H9 (cell line): ENCODE results near the gene HCFC2. TPM values are rescaled to one million over a fixed set of nuclear protein-coding genes. Genes with fewer than 3 reads are reported as not detected.

Source experiments
- DNase-seq: peaks from one replicate; pipeline ENCODE4 v3.0.0-alpha.2; 2017
- H2AFZ ChIP-seq: one replicate; pipeline ENCODE4 v1.6.1; 2013; ENCODE audit warnings: mild to moderate bottlenecking, low read length, control low read depth, moderate library complexity
- H2AK5ac ChIP-seq: 2 replicates; pipeline ENCODE4 v1.6.1; 2013; ENCODE audit warnings: low read length, control low read depth, mixed read lengths; ENCODE audit not compliant: insufficient read length
- H2BK120ac ChIP-seq: one replicate; pipeline ENCODE4 v1.6.1; 2013; ENCODE audit warnings: low read depth, mild to moderate bottlenecking, low read length, control low read depth, inconsistent platforms; ENCODE audit not compliant: poor library complexity, severe bottlenecking
- H2BK12ac ChIP-seq: 2 replicates; pipeline ENCODE4 v1.6.1; 2013; ENCODE audit warnings: low read length, control low read depth, mixed read lengths, low read depth; ENCODE audit not compliant: insufficient read length
- H2BK15ac ChIP-seq: 2 replicates; pipeline ENCODE4 v1.6.1; 2013; ENCODE audit warnings: low read depth, low read length, control low read depth
- H2BK20ac ChIP-seq: one replicate; pipeline ENCODE4 v1.6.1; 2013; ENCODE audit warnings: low read depth, mild to moderate bottlenecking, low read length, control low read depth, inconsistent platforms; ENCODE audit not compliant: poor library complexity, severe bottlenecking
- H2BK5ac ChIP-seq: 2 replicates; pipeline ENCODE4 v1.6.1; 2013; ENCODE audit warnings: low read length, control low read depth, mixed read lengths; ENCODE audit not compliant: insufficient read length
- H3K14ac ChIP-seq: 2 replicates; pipeline ENCODE4 v1.6.1; 2013; ENCODE audit warnings: low read length, control low read depth; ENCODE audit not compliant: insufficient read depth
- H3K18ac ChIP-seq: 2 replicates; pipeline ENCODE4 v1.6.1; 2013; ENCODE audit warnings: low read depth, mild to moderate bottlenecking, mixed read lengths, low read length, control low read depth; ENCODE audit not compliant: insufficient read length
- H3K23ac ChIP-seq: 2 replicates; pipeline ENCODE4 v1.6.1; 2013; ENCODE audit warnings: low read length, control low read depth, mixed read lengths, low read depth; ENCODE audit not compliant: insufficient read length
- H3K23me2 ChIP-seq: 2 replicates; pipeline ENCODE4 v1.6.1; 2013; ENCODE audit warnings: low read depth, mild to moderate bottlenecking, mixed read lengths, low read length, control low read depth; ENCODE audit not compliant: insufficient read length, poor library complexity, severe bottlenecking
- H3K27ac ChIP-seq: 2 replicates; pipeline ENCODE4 v1.5.1; 2013; ENCODE audit warnings: low read length, control low read depth, mixed read lengths, low read depth; ENCODE audit not compliant: insufficient read length
- H3K27me3 ChIP-seq: 2 replicates; pipeline ENCODE4 v1.6.1; 2013; ENCODE audit warnings: low read length, control low read depth, inconsistent platforms; ENCODE audit not compliant: insufficient read depth
- H3K4ac ChIP-seq: 2 replicates; pipeline ENCODE4 v1.6.1; 2013; ENCODE audit warnings: low read depth, mild to moderate bottlenecking, control low read depth, inconsistent platforms, low read length, moderate library complexity
- H3K4me1 ChIP-seq: 2 replicates; pipeline ENCODE4 v1.6.1; 2013; ENCODE audit warnings: low read length, control low read depth, inconsistent platforms; ENCODE audit not compliant: insufficient read depth
- H3K4me2 ChIP-seq: 2 replicates; pipeline ENCODE4 v1.6.1; 2013; ENCODE audit warnings: low read length, control low read depth, mixed read lengths; ENCODE audit not compliant: insufficient read length, insufficient read depth
- H3K56ac ChIP-seq: 2 replicates; pipeline ENCODE4 v1.6.1; 2013; ENCODE audit warnings: low read depth, mild to moderate bottlenecking, mixed read lengths, low read length, control low read depth; ENCODE audit not compliant: insufficient read length
- H3K79me1 ChIP-seq: 2 replicates; pipeline ENCODE4 v1.6.1; 2013; ENCODE audit warnings: low read depth, mild to moderate bottlenecking, moderate library complexity, low read length, control low read depth, inconsistent platforms; ENCODE audit not compliant: insufficient read depth, poor library complexity, severe bottlenecking
- H3K79me2 ChIP-seq: 2 replicates; pipeline ENCODE4 v1.6.1; 2013; ENCODE audit warnings: low read length, control low read depth, inconsistent platforms; ENCODE audit not compliant: insufficient read depth
- H3K9ac ChIP-seq: 2 replicates; pipeline ENCODE4 v1.6.1; 2013; ENCODE audit warnings: low read length, control low read depth, mixed read lengths; ENCODE audit not compliant: insufficient read length; ENCODE audit errors: extremely low read depth
- H3K9me3 ChIP-seq: one replicate; pipeline ENCODE4 v1.6.1; 2013; ENCODE audit warnings: low read depth, low read length, inconsistent platforms; ENCODE audit not compliant: control insufficient read depth
- H3T11ph ChIP-seq: one replicate; pipeline ENCODE4 v1.6.1; 2013; ENCODE audit warnings: mild to moderate bottlenecking, low read length, control low read depth, inconsistent platforms
- H4K20me1 ChIP-seq: one replicate; pipeline ENCODE4 v1.6.1; 2013; ENCODE audit not compliant: control insufficient read depth, insufficient read length, insufficient read depth
- H4K5ac ChIP-seq: 2 replicates; pipeline ENCODE4 v1.6.1; 2013; ENCODE audit warnings: low read depth, mild to moderate bottlenecking, mixed read lengths, low read length, control low read depth; ENCODE audit not compliant: insufficient read length
- H4K8ac ChIP-seq: replicated peaks from 2 replicates; pipeline ENCODE4 v1.6.1; 2013; ENCODE audit warnings: low read length, control low read depth, mixed read lengths, low read depth; ENCODE audit not compliant: insufficient read length
- H4K91ac ChIP-seq: 2 replicates; pipeline ENCODE4 v1.6.1; 2013; ENCODE audit warnings: low read depth, mild to moderate bottlenecking, moderate library complexity, mixed read lengths, low read length, control low read depth; ENCODE audit not compliant: insufficient read length
- H3K27ac Mint-ChIP-seq, 3 experiments: 2 replicates in 2 of 3; 3 replicates in 1 of 3; pipeline ENCODE4 v1.8.0; 2020 to 2021; ENCODE audit warnings: mixed read lengths in 3 of 3, mild to moderate bottlenecking in 1 of 3, moderate library complexity in 1 of 3
- H3K27me3 Mint-ChIP-seq: 2 replicates; pipeline ENCODE4 v1.8.0; 2021; ENCODE audit warnings: low read depth, mild to moderate bottlenecking, moderate library complexity, mixed read lengths
- H3K36me3 Mint-ChIP-seq, 3 experiments: 2 replicates in 2 of 3; 3 replicates in 1 of 3; pipeline ENCODE4 v1.8.0; 2020 to 2021; ENCODE audit warnings: low read depth in 3 of 3, mixed read lengths in 3 of 3; ENCODE audit not compliant: insufficient read depth in 1 of 3
- H3K4me1 Mint-ChIP-seq, 2 experiments: 2 replicates each; pipeline ENCODE4 v1.8.0; 2020; ENCODE audit warnings: mixed read lengths in 2 of 2
- H3K4me3 Mint-ChIP-seq, 2 experiments: 2 replicates in 1 of 2; 3 replicates in 1 of 2; pipeline ENCODE4 v1.8.0; 2020 to 2021; ENCODE audit warnings: mild to moderate bottlenecking in 2 of 2, mixed read lengths in 2 of 2, moderate library complexity in 1 of 2
- H3K9me3 Mint-ChIP-seq, 2 experiments: 2 replicates in 1 of 2; 3 replicates in 1 of 2; pipeline ENCODE4 v1.8.0; 2020; ENCODE audit warnings: mild to moderate bottlenecking in 2 of 2, mixed read lengths in 2 of 2, moderate library complexity in 1 of 2
- CTCF ChIP-seq: fragments of 200-600 bp; sonication (generic); conservative IDR thresholded peaks from 3 replicates; pipeline ENCODE4 v1.8.0; 2021; ENCODE audit warnings: antibody characterized with exemption, mild to moderate bottlenecking
- WGBS: extraction: QIAGEN DNeasy Blood & Tissue Kit; methylation state at CpG from one replicate; pipeline ENCODE4 v1.1.7; 2013; ENCODE audit warnings: missing lambda C conversion rate, low lambda C conversion rate, mixed read lengths; ENCODE audit not compliant: insufficient read length; ENCODE audit errors: extremely low coverage; 5-methylcytosine and 5-hydroxymethylcytosine counted together
- total RNA-seq: library from RNA; stranded (reverse); gene quantifications from 2 replicates; pipeline ENCODE4 v1.2.1, GENCODE V29; 2021

HCFC2 gene
- total RNA-seq, 1 experiment from 2014 or later: 1.9 TPM

- Histone ChIP-seq H3K27ac (no peak overlapping the region), H3K4me2 (no peak overlapping the region), H2BK5ac (no peak overlapping the region), H3K18ac (no peak overlapping the region), H3K79me2 (no peaks in the 10 kb centered on the region), H3K4me1 (no peaks in the 10 kb centered on the region), H4K91ac (no peak overlapping the region), H3K23ac (no peak overlapping the region), H2AFZ (no peak overlapping the region), H3T11ph (no peak overlapping the region), H4K8ac (no peak overlapping the region), H2BK120ac (no peak overlapping the region), H2BK12ac (no peak overlapping the region), H2AK5ac (no peak overlapping the region), H3K79me1 (no peaks in the 10 kb centered on the region), H3K14ac (no peak overlapping the region), H3K9me3 (no peaks in the 10 kb centered on the region), H4K5ac (no peak overlapping the region), H2BK20ac (no peak overlapping the region), H3K27me3 (no peaks in the 10 kb centered on the region), H4K20me1 (no peaks in the 10 kb centered on the region), H3K4ac (no peak overlapping the region), H3K9ac (no peak overlapping the region), H3K56ac (no peak overlapping the region), H3K23me2 (no peaks in the 10 kb centered on the region), H2BK15ac (no peak overlapping the region)
- Mint-ChIP-seq H3K9me3 (peaks cover 11 to 18% of the 10 kb centered on the region in 2 experiments), H3K27ac (no peak overlapping the region), H3K36me3 (peaks cover 2 to 8% (median 5%) of the 10 kb centered on the region in 3 experiments; a peak in 3 of 7 replicates), H3K27me3 (peaks cover 8% of the 10 kb centered on the region), H3K4me1 (no peaks in the 10 kb centered on the region), H3K4me3 (no peak overlapping the region)
- no CpG with 5 or more reads among the region's 3 CpGs for WGBS
- DNase-seq: no peak
- no peak for TF ChIP-seq CTCF
Measured at GRCh38 chr12:104022786-104023185, 41.5 kb upstream of the HCFC2 start.
